CMK (cell line): ENCODE measurements around the gene TMEM218.

Source experiments
- DNase-seq: peaks from one replicate; pipeline ENCODE4 v3.0.0-alpha.2; 2010; ENCODE audit warnings: low read depth

Gene TMEM218

GRCh38 chr11:125055107-125055715, 56.2 kb downstream of the TMEM218 start:
- no peak for DNase-seq

- DNase-seq = no peak
Observed at GRCh38 chr11:125053167-125053566, 58.3 kb downstream of the TMEM218 start.

GRCh38 chr11:125052047-125052446, 59.4 kb downstream of the TMEM218 start:
- no peak for DNase-seq

GRCh38 chr11:125049164-125049792, 62.1 kb downstream of the TMEM218 start:
- no peak for DNase-seq
